Fibroblast of lung (primary cell): ENCODE measurements around the gene TMPRSS13. TPM values are rescaled to one million over a fixed set of nuclear protein-coding genes. Genes with fewer than 3 reads are reported as not detected.

ENCODE experiments used
- DNase-seq, 2 donors: peaks; one replicate each; pipeline versions ENCODE4 v3.0.0 to v3.0.0-alpha.2; 2010; ENCODE audit warnings: low read depth in 2 of 2
- H2AFZ ChIP-seq: 2 replicates; pipeline ENCODE4 v1.5.1; 2012; ENCODE audit warnings: low read length, control low read depth, inconsistent platforms
- H3K27ac ChIP-seq: 2 replicates; pipeline ENCODE4 v1.5.1; 2011; ENCODE audit warnings: low read length, control low read depth; ENCODE audit not compliant: insufficient read depth
- H3K27me3 ChIP-seq: 2 replicates; pipeline ENCODE4 v1.5.1; 2011; ENCODE audit warnings: mild to moderate bottlenecking, low read length; ENCODE audit not compliant: control insufficient read depth, insufficient read depth
- H3K36me3 ChIP-seq: 2 replicates; pipeline ENCODE4 v1.5.1; 2011; ENCODE audit warnings: low read length; ENCODE audit not compliant: control insufficient read depth, insufficient read depth
- H3K4me1 ChIP-seq: 2 replicates; pipeline ENCODE4 v1.5.1; 2011; ENCODE audit warnings: low read length; ENCODE audit not compliant: control insufficient read depth, insufficient read depth; ENCODE audit errors: extremely low read depth
- H3K4me2 ChIP-seq: 2 replicates; pipeline ENCODE4 v1.5.1; 2011; ENCODE audit warnings: low read length, control low read depth; ENCODE audit not compliant: insufficient read depth; ENCODE audit errors: extremely low read depth
- H3K4me3 ChIP-seq, 4 experiments: fragments of 200-600 bp in 1 of 4; sonication (generic) in 1 of 4; replicated peaks in 1 of 4; 2 replicates each; pipeline ENCODE4 v1.5.1; 2011 to 2016; ENCODE audit warnings: low read length in 4 of 4, low read depth in 3 of 4, mild to moderate bottlenecking in 3 of 4, control low read depth in 2 of 4, inconsistent platforms in 1 of 4, mixed read lengths in 1 of 4; ENCODE audit not compliant: insufficient read depth in 1 of 4; ENCODE audit errors: control extremely low read depth in 1 of 4
- H3K79me2 ChIP-seq: 2 replicates; pipeline ENCODE4 v1.5.1; 2012; ENCODE audit warnings: mild to moderate bottlenecking, low read length, inconsistent platforms; ENCODE audit not compliant: control insufficient read depth, insufficient read depth
- H3K9ac ChIP-seq: 2 replicates; pipeline ENCODE4 v1.5.1; 2011; ENCODE audit warnings: mild to moderate bottlenecking, low read length, control low read depth; ENCODE audit not compliant: insufficient read depth
- H3K9me3 ChIP-seq: 2 replicates; pipeline ENCODE4 v1.5.1; 2012; ENCODE audit warnings: low read depth, low read length; ENCODE audit not compliant: control insufficient read depth, insufficient read depth
- H4K20me1 ChIP-seq: 2 replicates; pipeline ENCODE4 v1.5.1; 2011; ENCODE audit warnings: low read length; ENCODE audit not compliant: control insufficient read depth, insufficient read depth; ENCODE audit errors: extremely low read depth
- EZH2 ChIP-seq: IDR thresholded peaks from 2 replicates; pipeline ENCODE4 v1.5.1; 2012; ENCODE audit warnings: low read length, control low read depth, mild to moderate bottlenecking; ENCODE audit errors: missing control alignments
- polyA plus RNA-seq, 2 donors: library from polyadenylated mRNA; depleted of rRNA in 1 of 2; stranded (reverse) in 1 of 2; unstranded in 1 of 2; fragments of >200 nt; gene quantifications; 2 replicates each; pipeline ENCODE4 v1.2.1, GENCODE V29; 2011 to 2012; ENCODE audit warnings: missing spikeins in 1 of 2
- total RNA-seq: library from RNA; depleted of rRNA; stranded (reverse); fragments of >200 nt; gene quantifications from 2 replicates; pipeline ENCODE4 v1.2.1, GENCODE V29; 2014
- TF ChIP-seq, protein P1 (sequence below), 2 donors: IDR thresholded peaks in 1 of 2; conservative IDR thresholded peaks in 1 of 2; 1 replicate in 1 of 2; 2 replicates in 1 of 2; pipeline ENCODE4 v1.5.1; 2011 to 2012; ENCODE audit warnings: low read length in 2 of 2, control low read depth in 1 of 2, inconsistent platforms in 1 of 2, low read depth in 1 of 2, mild to moderate bottlenecking in 1 of 2

TMPRSS13 gene
- total and polyA plus RNA-seq, 2 donors (not counting 1 experiment from before 2014, with no cell fraction given) = not detected

DNA sequence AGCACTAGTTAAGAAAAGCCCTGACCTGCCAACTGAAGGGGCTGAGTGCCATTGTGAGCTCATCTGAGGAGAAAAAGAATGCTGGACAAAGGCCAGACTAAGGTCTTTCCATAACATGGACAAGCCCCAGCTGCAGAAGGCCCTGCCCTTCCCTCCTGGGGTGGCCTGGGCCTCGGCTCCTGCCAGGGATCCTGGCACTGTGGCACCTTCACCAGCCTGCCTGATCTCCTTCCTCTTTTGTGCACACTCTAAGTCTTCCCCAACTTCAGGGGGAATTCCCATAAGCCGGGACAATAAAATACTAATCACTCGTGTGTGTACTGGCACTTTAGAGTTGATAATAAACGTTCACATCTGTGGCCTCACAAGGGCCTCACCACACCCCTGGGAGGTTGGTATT lies 9.9 kb downstream of the TMPRSS13 start:
- Histone ChIP-seq H3K4me2 (no peak overlapping the region), H4K20me1 (no peaks in the 10 kb centered on the region), H3K9ac (no peak overlapping the region), H3K79me2 (no peaks in the 10 kb centered on the region), H3K9me3 (no peaks in the 10 kb centered on the region), H3K27me3 (peaks cover 4% of the 10 kb centered on the region), H2AFZ (no peak overlapping the region), H3K27ac (no peak overlapping the region), H3K4me3 (no peak overlapping the region), H3K4me1 (no peaks in the 10 kb centered on the region), H3K36me3 (no peaks in the 10 kb centered on the region)
- no peak for DNase-seq
- TF ChIP-seq, protein P1, sequence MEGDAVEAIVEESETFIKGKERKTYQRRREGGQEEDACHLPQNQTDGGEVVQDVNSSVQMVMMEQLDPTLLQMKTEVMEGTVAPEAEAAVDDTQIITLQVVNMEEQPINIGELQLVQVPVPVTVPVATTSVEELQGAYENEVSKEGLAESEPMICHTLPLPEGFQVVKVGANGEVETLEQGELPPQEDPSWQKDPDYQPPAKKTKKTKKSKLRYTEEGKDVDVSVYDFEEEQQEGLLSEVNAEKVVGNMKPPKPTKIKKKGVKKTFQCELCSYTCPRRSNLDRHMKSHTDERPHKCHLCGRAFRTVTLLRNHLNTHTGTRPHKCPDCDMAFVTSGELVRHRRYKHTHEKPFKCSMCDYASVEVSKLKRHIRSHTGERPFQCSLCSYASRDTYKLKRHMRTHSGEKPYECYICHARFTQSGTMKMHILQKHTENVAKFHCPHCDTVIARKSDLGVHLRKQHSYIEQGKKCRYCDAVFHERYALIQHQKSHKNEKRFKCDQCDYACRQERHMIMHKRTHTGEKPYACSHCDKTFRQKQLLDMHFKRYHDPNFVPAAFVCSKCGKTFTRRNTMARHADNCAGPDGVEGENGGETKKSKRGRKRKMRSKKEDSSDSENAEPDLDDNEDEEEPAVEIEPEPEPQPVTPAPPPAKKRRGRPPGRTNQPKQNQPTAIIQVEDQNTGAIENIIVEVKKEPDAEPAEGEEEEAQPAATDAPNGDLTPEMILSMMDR (conservative IDR thresholded peaks at IDR 0.05 in 1 of 2, IDR thresholded peaks at IDR 0.05 in 1 of 2; ENCODE audit: low read depth in 1 of 2, low read length in 2 of 2) = no peak
- no peak for TF ChIP-seq EZH2

DNA sequence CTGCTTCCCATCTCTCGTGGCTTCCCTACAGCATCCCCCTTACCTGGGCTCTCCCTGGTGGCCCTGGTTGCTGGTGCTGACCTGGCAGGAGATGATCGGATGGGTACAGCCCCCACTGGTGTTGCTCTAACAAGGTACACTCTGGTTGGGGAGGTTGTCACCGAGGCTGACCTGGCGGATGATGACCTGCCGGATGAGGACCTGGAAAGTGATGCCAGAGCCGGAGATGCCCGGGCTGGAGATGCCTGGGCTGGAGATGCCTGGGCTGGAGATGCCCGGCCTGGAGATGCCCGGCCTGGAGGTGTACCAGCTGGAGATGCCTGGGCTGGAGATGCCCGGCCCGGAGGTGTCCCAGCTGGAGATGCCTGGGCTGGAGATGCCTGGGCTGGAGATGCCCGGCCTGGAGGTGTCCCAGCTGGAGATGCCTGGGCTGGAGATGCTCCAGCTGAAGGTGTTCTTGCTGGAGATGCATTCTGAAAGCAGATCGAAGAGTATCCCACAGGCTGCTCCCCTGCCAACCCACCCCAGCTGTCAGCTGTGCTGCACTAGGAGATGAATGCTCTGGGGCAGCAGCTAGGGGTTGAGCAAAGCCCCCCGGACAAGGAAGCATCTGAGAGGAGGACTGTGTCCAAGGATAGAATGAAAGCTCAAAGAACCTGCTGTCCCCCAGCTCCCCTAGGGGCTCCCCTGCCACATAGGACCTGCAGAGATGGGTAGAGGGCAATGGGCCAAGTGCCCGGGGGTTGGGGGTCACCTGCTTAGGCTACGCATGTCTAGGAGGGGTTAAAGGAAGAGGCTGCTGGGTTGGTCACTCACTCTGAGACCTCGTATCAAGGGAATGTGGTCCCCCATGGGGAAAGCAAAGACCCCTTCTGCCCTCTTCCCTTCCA lies 10.6 kb downstream of the TMPRSS13 start:
- TF ChIP-seq, protein P1 (conservative IDR thresholded peaks at IDR 0.05 in 1 of 2, IDR thresholded peaks at IDR 0.05 in 1 of 2; ENCODE audit: low read depth in 1 of 2, low read length in 2 of 2) = no peak
- no peak for TF ChIP-seq EZH2
- Histone ChIP-seq H3K27me3 (peaks cover 9% of the 10 kb centered on the region), H3K4me2 (no peak overlapping the region), H3K4me3 (no peak overlapping the region), H3K9ac (no peak overlapping the region), H3K79me2 (no peaks in the 10 kb centered on the region), H3K4me1 (no peaks in the 10 kb centered on the region), H2AFZ (no peak overlapping the region), H3K36me3 (no peaks in the 10 kb centered on the region), H4K20me1 (no peaks in the 10 kb centered on the region), H3K9me3 (no peaks in the 10 kb centered on the region), H3K27ac (no peak overlapping the region)
- no peak for DNase-seq

DNA sequence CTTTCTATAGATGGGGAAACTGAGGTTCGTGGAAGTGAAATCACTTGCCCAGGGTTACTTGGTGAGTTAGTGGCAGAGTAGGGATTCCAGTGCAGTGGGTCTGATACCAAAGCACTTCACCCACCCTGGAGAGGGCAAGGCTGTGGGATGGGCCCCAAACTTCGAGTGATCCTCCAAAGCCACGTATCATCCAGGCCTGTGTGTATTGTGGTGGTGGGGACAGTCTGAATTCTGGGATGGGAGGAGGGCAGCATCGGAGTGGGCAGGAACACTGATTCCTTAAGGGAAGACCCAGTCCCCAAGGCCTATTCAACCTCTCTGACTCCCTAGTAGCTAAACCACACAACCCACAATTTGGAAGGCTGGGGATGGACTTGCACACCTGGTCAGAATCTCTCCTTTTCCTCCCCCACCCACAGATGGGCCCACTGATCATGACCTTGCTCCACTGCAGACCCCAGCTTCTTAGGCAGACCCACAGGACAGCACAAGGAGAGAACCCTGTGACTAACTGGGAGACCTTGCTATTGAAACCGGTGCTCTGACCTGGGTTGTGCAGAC lies 11.5 kb downstream of the TMPRSS13 start:
- H3K4me3 ChIP-seq = no peak overlapping the region
- H2AFZ ChIP-seq = no peak overlapping the region
- H3K4me2 ChIP-seq = no peak overlapping the region
- H3K27me3 ChIP-seq = peaks cover 10% of the 10 kb centered on the region
- no peaks in the 10 kb centered on the region for H3K79me2 ChIP-seq
- no peaks in the 10 kb centered on the region for H3K4me1 ChIP-seq
- no peak for TF ChIP-seq EZH2
- TF ChIP-seq, protein P1 (conservative IDR thresholded peaks at IDR 0.05 in 1 of 2, IDR thresholded peaks at IDR 0.05 in 1 of 2; ENCODE audit: low read depth in 1 of 2, low read length in 2 of 2) = no peak
- H4K20me1 ChIP-seq = no peaks in the 10 kb centered on the region
- no peaks in the 10 kb centered on the region for H3K36me3 ChIP-seq
- DNase-seq = no peak
- H3K27ac ChIP-seq = no peak overlapping the region
- H3K9me3 ChIP-seq = no peaks in the 10 kb centered on the region
- no peak overlapping the region for H3K9ac ChIP-seq
